Activated CD4-positive, alpha-beta T cell treated with anti-CD3 and anti-CD28 coated beads, Interleukin-2, amount 50 U/mL, for 24 hours (primary cell): ENCODE data around the gene EDN1.

Source experiments
- DNase-seq, 2 donors: peaks; one replicate each; pipeline ENCODE4 v3.0.0-alpha.2; 2020; ENCODE audit warnings: low read depth in 1 of 2, low spot score in 1 of 2

EDN1 gene

GRCh38 chr6:12289933-12290820 lies at the start of gene EDN1:
EDN1 (plus strand) TSS chr6:12290361; CDS start chr6:12290630, 269 bp downstream.
- DNase-seq = peak in 1 of 2 donors; percentile 38

GRCh38 chr6:12241493-12242175 lies 48.5 kb upstream of the EDN1 start:
- no peak for DNase-seq

- no peak for DNase-seq
Observed at GRCh38 chr6:12243169-12243568, 47.0 kb upstream of the EDN1 start.

GRCh38 chr6:12245360-12245759 lies 44.8 kb upstream of the EDN1 start:
- no peak for DNase-seq

- no peak for DNase-seq
Observed at GRCh38 chr6:12245763-12246718, 44.1 kb upstream of the EDN1 start.

GRCh38 chr6:12246900-12247299 lies 43.3 kb upstream of the EDN1 start:
- DNase-seq = no peak

- DNase-seq = no peak
Observed at GRCh38 chr6:12249541-12250382, 40.4 kb upstream of the EDN1 start.

GRCh38 chr6:12250383-12250770 lies 39.8 kb upstream of the EDN1 start:
- no peak for DNase-seq

- no peak for DNase-seq
Observed at GRCh38 chr6:12254210-12254609, 36.0 kb upstream of the EDN1 start.

GRCh38 chr6:12258191-12258590 lies 32.0 kb upstream of the EDN1 start:
- no peak for DNase-seq

GRCh38 chr6:12258591-12259075 lies 31.5 kb upstream of the EDN1 start:
- no peak for DNase-seq

GRCh38 chr6:12260458-12261093 lies 29.6 kb upstream of the EDN1 start:
- DNase-seq = no peak

GRCh38 chr6:12261502-12261901 lies 28.7 kb upstream of the EDN1 start:
- no peak for DNase-seq

GRCh38 chr6:12262236-12263061 lies 27.7 kb upstream of the EDN1 start:
- DNase-seq = no peak

GRCh38 chr6:12263403-12263802 lies 26.8 kb upstream of the EDN1 start:
- DNase-seq = no peak

GRCh38 chr6:12264671-12265070 lies 25.5 kb upstream of the EDN1 start:
- DNase-seq = no peak

GRCh38 chr6:12265296-12265695 lies 24.9 kb upstream of the EDN1 start:
- DNase-seq = no peak

GRCh38 chr6:12265791-12266190 lies 24.4 kb upstream of the EDN1 start:
- no peak for DNase-seq

- no peak for DNase-seq
Observed at GRCh38 chr6:12266571-12266970, 23.6 kb upstream of the EDN1 start.
